ENCODE results near the gene LDB1.

Gene LDB1

DNA sequence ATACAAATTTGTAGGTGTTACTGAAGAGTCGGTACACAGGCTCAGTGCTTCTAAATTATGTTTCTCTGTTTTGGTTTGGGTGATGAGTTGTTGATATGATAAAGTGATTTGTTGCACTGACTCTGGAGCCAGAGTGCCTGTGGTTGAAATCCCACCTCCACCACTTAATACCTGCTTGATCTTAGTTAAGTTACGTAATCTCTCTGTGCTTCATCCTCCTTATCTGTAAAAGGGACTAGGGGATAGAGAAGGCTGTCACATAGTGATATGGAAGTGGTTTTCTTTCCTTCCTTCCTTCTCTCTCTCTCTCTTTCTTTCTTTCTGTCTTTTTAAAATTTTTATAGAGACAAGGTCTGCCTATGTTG is 55.7 kb downstream of the LDB1 start:
- DNase-seq (ENCODE audit: low read depth), result no peak
- H3K4me3 ChIP-seq (ENCODE audit: low read length), result no peak overlapping the region
- TF ChIP-seq, protein P1, sequence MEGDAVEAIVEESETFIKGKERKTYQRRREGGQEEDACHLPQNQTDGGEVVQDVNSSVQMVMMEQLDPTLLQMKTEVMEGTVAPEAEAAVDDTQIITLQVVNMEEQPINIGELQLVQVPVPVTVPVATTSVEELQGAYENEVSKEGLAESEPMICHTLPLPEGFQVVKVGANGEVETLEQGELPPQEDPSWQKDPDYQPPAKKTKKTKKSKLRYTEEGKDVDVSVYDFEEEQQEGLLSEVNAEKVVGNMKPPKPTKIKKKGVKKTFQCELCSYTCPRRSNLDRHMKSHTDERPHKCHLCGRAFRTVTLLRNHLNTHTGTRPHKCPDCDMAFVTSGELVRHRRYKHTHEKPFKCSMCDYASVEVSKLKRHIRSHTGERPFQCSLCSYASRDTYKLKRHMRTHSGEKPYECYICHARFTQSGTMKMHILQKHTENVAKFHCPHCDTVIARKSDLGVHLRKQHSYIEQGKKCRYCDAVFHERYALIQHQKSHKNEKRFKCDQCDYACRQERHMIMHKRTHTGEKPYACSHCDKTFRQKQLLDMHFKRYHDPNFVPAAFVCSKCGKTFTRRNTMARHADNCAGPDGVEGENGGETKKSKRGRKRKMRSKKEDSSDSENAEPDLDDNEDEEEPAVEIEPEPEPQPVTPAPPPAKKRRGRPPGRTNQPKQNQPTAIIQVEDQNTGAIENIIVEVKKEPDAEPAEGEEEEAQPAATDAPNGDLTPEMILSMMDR (IDR thresholded peaks at IDR 0.05; ENCODE audit: insufficient read depth, low read depth, low read length, missing control alignments), result no peak

DNA sequence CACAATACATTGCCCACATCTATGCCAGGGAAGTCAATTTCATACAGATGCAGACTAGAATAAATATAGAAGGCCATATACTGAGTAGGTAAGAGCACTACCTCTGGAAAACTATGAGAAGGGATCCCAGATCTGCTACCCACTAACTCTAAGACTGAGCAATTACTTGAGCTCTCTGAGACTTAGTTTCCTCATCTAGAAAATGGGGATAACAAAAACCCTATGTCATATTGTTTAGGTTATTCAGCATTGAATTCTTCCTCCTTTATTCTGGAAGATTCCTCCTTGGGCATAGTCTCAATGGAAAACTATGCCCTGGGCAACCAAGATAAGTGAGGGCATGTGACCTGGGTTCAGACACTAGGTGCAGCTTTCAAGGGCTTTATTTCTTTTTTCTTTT is 60.2 kb downstream of the LDB1 start:
- H3K4me3 ChIP-seq (ENCODE audit: low read length), result no peak overlapping the region
- DNase-seq (ENCODE audit: low read depth), result no peak
- TF ChIP-seq, protein P1 (IDR thresholded peaks at IDR 0.05; ENCODE audit: insufficient read depth, low read depth, low read length, missing control alignments), result no peak

Data from epithelial cell of esophagus (primary cell).